SIG-M5 (cell line): Measurements from ENCODE around the gene PCBD1.
"Not testable (repeated sequence)": the region's sequence is repeated elsewhere in the genome, so short reads cannot be mapped to it uniquely, and the experiment has no call there.

Source experiments
- DNase-seq: peaks from one replicate; lab custom pipeline; 2025; lab: John Stamatoyannopoulos, UW

The PCBD1 gene

GRCh38 chr10:70863470-70864160 is 24.8 kb downstream of the PCBD1 start:
- DNase-seq, result no peak

GRCh38 chr10:70861495-70862197 is 26.7 kb downstream of the PCBD1 start:
- not testable (repeated sequence) for DNase-seq

- DNase-seq, result no peak
These were observed 29.6 kb downstream of the PCBD1 start for GRCh38 chr10:70858759-70859158.

- DNase-seq, result no peak
These were observed 31.9 kb downstream of the PCBD1 start for GRCh38 chr10:70856454-70856853.

- no peak for DNase-seq
These were observed 34.9 kb downstream of the PCBD1 start for GRCh38 chr10:70853457-70853856.

- DNase-seq, result no peak
These were observed 35.3 kb downstream of the PCBD1 start for GRCh38 chr10:70853038-70853437.

GRCh38 chr10:70851597-70852475 is 36.5 kb downstream of the PCBD1 start:
- no peak for DNase-seq

GRCh38 chr10:70850097-70850496 is 38.3 kb downstream of the PCBD1 start:
- no peak for DNase-seq

GRCh38 chr10:70849582-70850016 is 38.8 kb downstream of the PCBD1 start:
- no peak for DNase-seq

GRCh38 chr10:70847659-70848360 is 40.6 kb downstream of the PCBD1 start:
- no peak for DNase-seq

GRCh38 chr10:70846795-70847194 is 41.6 kb downstream of the PCBD1 start:
- no peak for DNase-seq

GRCh38 chr10:70845816-70846215 is 42.5 kb downstream of the PCBD1 start:
- DNase-seq, result no peak

GRCh38 chr10:70845256-70845655 is 43.1 kb downstream of the PCBD1 start:
- no peak for DNase-seq

GRCh38 chr10:70843776-70844489 is 44.4 kb downstream of the PCBD1 start:
- no peak for DNase-seq

- DNase-seq, result no peak
These were observed 45.0 kb downstream of the PCBD1 start for GRCh38 chr10:70843333-70843732.

- DNase-seq, result no peak
These were observed 47.5 kb downstream of the PCBD1 start for GRCh38 chr10:70840836-70841235.

GRCh38 chr10:70838270-70838805 is 50.0 kb downstream of the PCBD1 start:
- DNase-seq, result no peak

- no peak for DNase-seq
These were observed 50.7 kb downstream of the PCBD1 start for GRCh38 chr10:70837660-70838059.

GRCh38 chr10:70836319-70836718 is 52.0 kb downstream of the PCBD1 start:
- DNase-seq, result no peak

- DNase-seq, result no peak
These were observed 53.8 kb downstream of the PCBD1 start for GRCh38 chr10:70834441-70835151.
